GM12878 (cell line): ENCODE results near the gene DOCK7. TPM values are rescaled to one million over a fixed set of nuclear protein-coding genes. Genes with fewer than 3 reads are reported as not detected.

ENCODE experiments used
- CUX1 ChIP-seq: IDR thresholded peaks from 2 replicates; pipeline ENCODE4 v1.6.1; 2012; ENCODE audit warnings: improper control_type of control experiment, low read depth, low read length; ENCODE audit not compliant: insufficient replicate concordance
- HDAC6 ChIP-seq: fragments of 200-600 bp; sonication (generic); IDR thresholded peaks from one replicate; pipeline ENCODE4 v1.8.0; 2017; ENCODE audit warnings: antibody characterized with exemption; ENCODE audit not compliant: unreplicated experiment
- IRF3 ChIP-seq: fragments of 450-650 bp; IDR thresholded peaks from 2 replicates; pipeline ENCODE4 v1.6.1; 2014; ENCODE audit warnings: mild to moderate bottlenecking
- PAX8 ChIP-seq: fragments of 450-650 bp; IDR thresholded peaks from 2 replicates; pipeline ENCODE4 v1.6.1; 2017; ENCODE audit warnings: mild to moderate bottlenecking, moderate library complexity
- ZBTB40 ChIP-seq: fragments of 450-650 bp; IDR thresholded peaks from 2 replicates; pipeline ENCODE4 v1.6.1; 2016; ENCODE audit warnings: mild to moderate bottlenecking, moderate library complexity, borderline replicate concordance
- polyA plus RNA-seq, 11 experiments: library from polyadenylated mRNA; depleted of rRNA in 4 of 11; unstranded in 6 of 11; stranded (reverse) in 5 of 11; fragments of >200 nt; fragmentation: Nextera tagmentation in 4 of 11; fragmentation: Illumina TruSeq in 1 of 11; extraction: Ambion mirVana in 4 of 11; extraction: Trizol in 1 of 11; gene quantifications; 1 replicate in 1 of 11; 2 replicates in 10 of 11; pipeline versions ENCODE4 v1.2.1 to v1.2.3, GENCODE V29; 2011 to 2016; ENCODE audit warnings: inconsistent platforms in 2 of 11, missing spikeins in 2 of 11, low read depth in 1 of 11
- total RNA-seq, 4 experiments: library from RNA; depleted of rRNA in 3 of 4; stranded (reverse); fragments of >200 nt in 3 of 4; fragmentation: Illumina TruSeq in 1 of 4; extraction: Trizol in 1 of 4; gene quantifications; 2 replicates each; pipeline versions ENCODE4 v1.2.1 to v1.2.3, GENCODE V29; 2013 to 2021

DOCK7 gene
- total and polyA plus RNA-seq, 10 of the 15 experiments (the other 5 are each of a cell fraction or from before 2014, with no cell fraction given): 4.8 to 34.6 (median 26.9) TPM

GRCh38 chr1:62415687-62416086 lies 272.5 kb downstream of the DOCK7 start (continued):
- TF ChIP-seq CUX1 (no peak), HDAC6 (no peak), ZBTB40 (no peak), IRF3 (no peak), PAX8 (no peak)
